HepG2 (cell line): Measurements from ENCODE around the gene STX7. TPM values are rescaled to one million over a fixed set of nuclear protein-coding genes. Genes with fewer than 3 reads are reported as not detected.

ENCODE experiments used
- CEBPB ChIP-seq: IDR thresholded peaks from 2 replicates; pipeline ENCODE4 v1.6.1; 2011; ENCODE audit warnings: low read depth, low read length, improper control_type of control experiment, borderline replicate concordance
- CSRNP2 ChIP-seq: sonication (generic); formaldehyde crosslinking; conservative IDR thresholded peaks from 2 replicates; pipeline ENCODE4 v1.8.0; 2022; ENCODE audit warnings: low read depth, missing genetic modification reagents
- GABPB1 ChIP-seq: IDR thresholded peaks from 2 replicates; pipeline ENCODE4 v1.6.1; 2016; ENCODE audit warnings: mild to moderate bottlenecking, missing genetic modification reagents, moderate library complexity, missing compliant biosample characterization
- LCORL ChIP-seq, 2 experiments: fragments of 450-650 bp in 1 of 2; sonication (generic) in 1 of 2; formaldehyde crosslinking in 1 of 2; IDR thresholded peaks; 2 replicates each; pipeline versions ENCODE4 v1.5.0 to v1.6.1; 2017 to 2020; ENCODE audit warnings: antibody characterized with exemption in 1 of 2, missing genetic modification reagents in 1 of 2
- MLLT10 ChIP-seq: sonication (generic); formaldehyde crosslinking; IDR thresholded peaks from 2 replicates; pipeline ENCODE4 v1.4.0; 2020; ENCODE audit warnings: missing genetic modification reagents
- NAIF1 ChIP-seq: sonication (generic); formaldehyde crosslinking; IDR thresholded peaks from 2 replicates; pipeline ENCODE4 v1.5.0; 2020; ENCODE audit warnings: mild to moderate bottlenecking, missing genetic modification reagents, borderline replicate concordance
- PHF20 ChIP-seq: sonication (generic); formaldehyde crosslinking; IDR thresholded peaks from 2 replicates; pipeline ENCODE4 v1.5.0; 2020; ENCODE audit warnings: mild to moderate bottlenecking, missing genetic modification reagents
- PREB ChIP-seq: sonication (generic); formaldehyde crosslinking; IDR thresholded peaks from 2 replicates; pipeline ENCODE4 v1.4.0; 2020; ENCODE audit warnings: missing genetic modification reagents
- SATB2 ChIP-seq: sonication (generic); formaldehyde crosslinking; IDR thresholded peaks from 2 replicates; pipeline ENCODE4 v1.5.0; 2020; ENCODE audit warnings: missing genetic modification reagents
- YY1 ChIP-seq: IDR thresholded peaks from 2 replicates; pipeline ENCODE4 v1.6.1; 2011; ENCODE audit warnings: low read length, low read depth, moderate library complexity, mild to moderate bottlenecking; ENCODE audit not compliant: insufficient read depth, insufficient replicate concordance
- ZNF383 ChIP-seq: sonication (generic); formaldehyde crosslinking; IDR thresholded peaks from 2 replicates; pipeline ENCODE4 v1.4.0; 2020; ENCODE audit warnings: missing genetic modification reagents, mild to moderate bottlenecking, borderline replicate concordance
- polyA plus RNA-seq, 8 experiments: library from polyadenylated mRNA; depleted of rRNA in 3 of 8; stranded (reverse) in 7 of 8; unstranded in 1 of 8; fragments of >200 nt; fragmentation: Illumina TruSeq in 4 of 8; extraction: Trizol in 4 of 8; gene quantifications; 2 replicates each; pipeline versions ENCODE4 v1.2.1 to v1.2.3, GENCODE V29; 2011 to 2016; ENCODE audit warnings: low read depth in 4 of 8, missing spikeins in 1 of 8, mixed read lengths in 1 of 8; ENCODE audit not compliant: insufficient read depth in 1 of 8
- total RNA-seq, 5 experiments: library from RNA; depleted of rRNA; stranded (reverse); fragments of >200 nt; fragmentation: Illumina TruSeq; extraction: Trizol; gene quantifications; 2 replicates each; pipeline ENCODE4 v1.2.3, GENCODE V29; 2016; ENCODE audit warnings: low read depth in 1 of 5
- TF ChIP-seq, protein P1 (sequence below): sonication (generic); formaldehyde crosslinking; IDR thresholded peaks from 2 replicates; pipeline ENCODE4 v1.5.0; 2020; ENCODE audit warnings: mild to moderate bottlenecking, missing genetic modification reagents, borderline replicate concordance
- TF ChIP-seq, protein P2 (sequence below): sonication (generic); formaldehyde crosslinking; IDR thresholded peaks from 2 replicates; pipeline ENCODE4 v1.4.0; 2020; ENCODE audit warnings: mild to moderate bottlenecking, missing genetic modification reagents
- TF ChIP-seq, protein P3 (sequence below): IDR thresholded peaks from 2 replicates; pipeline ENCODE4 v1.6.1; 2016; ENCODE audit warnings: low read depth

Gene STX7
- total and polyA plus RNA-seq, 2 of the 13 experiments (the other 11 are each of a cell fraction or from before 2014, with no cell fraction given) = 28.0 to 34.7 TPM

GRCh38 chr6:132512638-132513632 lies at the start of gene STX7 (continued):
- TF ChIP-seq, protein P1, sequence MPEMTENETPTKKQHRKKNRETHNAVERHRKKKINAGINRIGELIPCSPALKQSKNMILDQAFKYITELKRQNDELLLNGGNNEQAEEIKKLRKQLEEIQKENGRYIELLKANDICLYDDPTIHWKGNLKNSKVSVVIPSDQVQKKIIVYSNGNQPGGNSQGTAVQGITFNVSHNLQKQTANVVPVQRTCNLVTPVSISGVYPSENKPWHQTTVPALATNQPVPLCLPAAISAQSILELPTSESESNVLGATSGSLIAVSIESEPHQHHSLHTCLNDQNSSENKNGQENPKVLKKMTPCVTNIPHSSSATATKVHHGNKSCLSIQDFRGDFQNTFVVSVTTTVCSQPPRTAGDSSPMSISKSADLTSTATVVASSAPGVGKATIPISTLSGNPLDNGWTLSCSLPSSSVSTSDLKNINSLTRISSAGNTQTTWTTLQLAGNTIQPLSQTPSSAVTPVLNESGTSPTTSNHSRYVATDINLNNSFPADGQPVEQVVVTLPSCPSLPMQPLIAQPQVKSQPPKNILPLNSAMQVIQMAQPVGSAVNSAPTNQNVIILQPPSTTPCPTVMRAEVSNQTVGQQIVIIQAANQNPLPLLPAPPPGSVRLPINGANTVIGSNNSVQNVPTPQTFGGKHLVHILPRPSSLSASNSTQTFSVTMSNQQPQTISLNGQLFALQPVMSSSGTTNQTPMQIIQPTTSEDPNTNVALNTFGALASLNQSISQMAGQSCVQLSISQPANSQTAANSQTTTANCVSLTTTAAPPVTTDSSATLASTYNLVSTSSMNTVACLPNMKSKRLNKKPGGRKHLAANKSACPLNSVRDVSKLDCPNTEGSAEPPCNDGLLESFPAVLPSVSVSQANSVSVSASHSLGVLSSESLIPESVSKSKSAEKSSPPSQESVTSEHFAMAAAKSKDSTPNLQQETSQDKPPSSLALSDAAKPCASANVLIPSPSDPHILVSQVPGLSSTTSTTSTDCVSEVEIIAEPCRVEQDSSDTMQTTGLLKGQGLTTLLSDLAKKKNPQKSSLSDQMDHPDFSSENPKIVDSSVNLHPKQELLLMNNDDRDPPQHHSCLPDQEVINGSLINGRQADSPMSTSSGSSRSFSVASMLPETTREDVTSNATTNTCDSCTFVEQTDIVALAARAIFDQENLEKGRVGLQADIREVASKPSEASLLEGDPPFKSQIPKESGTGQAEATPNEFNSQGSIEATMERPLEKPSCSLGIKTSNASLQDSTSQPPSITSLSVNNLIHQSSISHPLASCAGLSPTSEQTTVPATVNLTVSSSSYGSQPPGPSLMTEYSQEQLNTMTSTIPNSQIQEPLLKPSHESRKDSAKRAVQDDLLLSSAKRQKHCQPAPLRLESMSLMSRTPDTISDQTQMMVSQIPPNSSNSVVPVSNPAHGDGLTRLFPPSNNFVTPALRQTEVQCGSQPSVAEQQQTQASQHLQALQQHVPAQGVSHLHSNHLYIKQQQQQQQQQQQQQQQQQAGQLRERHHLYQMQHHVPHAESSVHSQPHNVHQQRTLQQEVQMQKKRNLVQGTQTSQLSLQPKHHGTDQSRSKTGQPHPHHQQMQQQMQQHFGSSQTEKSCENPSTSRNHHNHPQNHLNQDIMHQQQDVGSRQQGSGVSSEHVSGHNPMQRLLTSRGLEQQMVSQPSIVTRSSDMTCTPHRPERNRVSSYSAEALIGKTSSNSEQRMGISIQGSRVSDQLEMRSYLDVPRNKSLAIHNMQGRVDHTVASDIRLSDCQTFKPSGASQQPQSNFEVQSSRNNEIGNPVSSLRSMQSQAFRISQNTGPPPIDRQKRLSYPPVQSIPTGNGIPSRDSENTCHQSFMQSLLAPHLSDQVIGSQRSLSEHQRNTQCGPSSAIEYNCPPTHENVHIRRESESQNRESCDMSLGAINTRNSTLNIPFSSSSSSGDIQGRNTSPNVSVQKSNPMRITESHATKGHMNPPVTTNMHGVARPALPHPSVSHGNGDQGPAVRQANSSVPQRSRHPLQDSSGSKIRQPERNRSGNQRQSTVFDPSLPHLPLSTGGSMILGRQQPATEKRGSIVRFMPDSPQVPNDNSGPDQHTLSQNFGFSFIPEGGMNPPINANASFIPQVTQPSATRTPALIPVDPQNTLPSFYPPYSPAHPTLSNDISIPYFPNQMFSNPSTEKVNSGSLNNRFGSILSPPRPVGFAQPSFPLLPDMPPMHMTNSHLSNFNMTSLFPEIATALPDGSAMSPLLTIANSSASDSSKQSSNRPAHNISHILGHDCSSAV (CRISPR knock-in tag) = no peak
- TF ChIP-seq NAIF1 (CRISPR knock-in tag) = no peak
- TF ChIP-seq PREB = no peak
- no peak for TF ChIP-seq CEBPB
- peak; percentile 75; the same call in 1 of the 2 replicates for TF ChIP-seq PHF20 (CRISPR knock-in tag)
- TF ChIP-seq YY1 = peak; percentile 58
- no peak for TF ChIP-seq CSRNP2 (CRISPR knock-in tag)
- TF ChIP-seq, protein P2, sequence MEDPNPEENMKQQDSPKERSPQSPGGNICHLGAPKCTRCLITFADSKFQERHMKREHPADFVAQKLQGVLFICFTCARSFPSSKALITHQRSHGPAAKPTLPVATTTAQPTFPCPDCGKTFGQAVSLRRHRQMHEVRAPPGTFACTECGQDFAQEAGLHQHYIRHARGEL (CRISPR knock-in tag) = 0 out of 2 replicates have a peak, but pooled peaks have one; percentile 81
- TF ChIP-seq SATB2 (CRISPR knock-in tag) = 0 out of 2 replicates have a peak, but pooled peaks have one; percentile 47
- TF ChIP-seq GABPB1 (CRISPR knock-in tag) = peak; percentile 88
- no peak; the same call in 1 of the 2 replicates for TF ChIP-seq ZNF383
- TF ChIP-seq, protein P3, sequence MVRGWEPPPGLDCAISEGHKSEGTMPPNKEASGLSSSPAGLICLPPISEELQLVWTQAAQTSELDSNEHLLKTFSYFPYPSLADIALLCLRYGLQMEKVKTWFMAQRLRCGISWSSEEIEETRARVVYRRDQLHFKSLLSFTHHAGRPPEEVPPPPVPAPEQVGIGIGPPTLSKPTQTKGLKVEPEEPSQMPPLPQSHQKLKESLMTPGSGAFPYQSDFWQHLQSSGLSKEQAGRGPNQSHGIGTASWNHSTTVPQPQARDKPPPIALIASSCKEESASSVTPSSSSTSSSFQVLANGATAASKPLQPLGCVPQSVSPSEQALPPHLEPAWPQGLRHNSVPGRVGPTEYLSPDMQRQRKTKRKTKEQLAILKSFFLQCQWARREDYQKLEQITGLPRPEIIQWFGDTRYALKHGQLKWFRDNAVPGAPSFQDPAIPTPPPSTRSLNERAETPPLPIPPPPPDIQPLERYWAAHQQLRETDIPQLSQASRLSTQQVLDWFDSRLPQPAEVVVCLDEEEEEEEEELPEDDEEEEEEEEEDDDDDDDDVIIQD (CRISPR knock-in tag) = no peak; the same call in 1 of the 2 replicates
- TF ChIP-seq LCORL (IDR thresholded peaks at IDR 0.05) = no peak
- TF ChIP-seq LCORL (CRISPR knock-in tag; IDR thresholded peaks at IDR 0.05) = peak; percentile 28; the same call in 1 of the 2 replicates
- TF ChIP-seq MLLT10 (CRISPR knock-in tag) = no peak
